ENCODE data around the gene DDAH1. TPM values are rescaled to one million over a fixed set of nuclear protein-coding genes. Genes with fewer than 3 reads are reported as not detected.

DDAH1 gene
- total RNA-seq: 35.1 and 39.3 TPM in 2 replicates

GRCh38 chr1:85465099-85465785 is at the start of gene DDAH1:
DDAH1 (minus strand) TSS chr1:85465159; CDS start chr1:85465045, 114 bp downstream.

GRCh38 chr1:85276215-85276977 is 188.6 kb downstream of the DDAH1 start, which contains the start of gene BCL10:
BCL10 (minus strand) TSS chr1:85276632; CDS start chr1:85276352, 280 bp downstream.

Other genes with a start within 250 kb of the DDAH1 start
- 15.5 and 17.7 TPM in 2 replicates for gene C1orf52, start 205.5 kb downstream of the DDAH1 start, total RNA-seq
- gene BCL10, start 188.5 kb downstream of the DDAH1 start, total RNA-seq: 19.0 and 21.0 TPM in 2 replicates
- gene CCN1, start 115.6 kb upstream of the DDAH1 start, total RNA-seq: 106 and 123 TPM in 2 replicates
- gene ZNHIT6, start 243.3 kb upstream of the DDAH1 start, total RNA-seq: 5.4 and 7.9 TPM in 2 replicates

Measured in bronchus fibroblast of lung (primary cell).